Fibroblast of upper back skin (primary cell): ENCODE measurements around the gene DCLK3.
A peak's percentile ranks its signal among the peaks of the same experiment; 100 is the strongest.

Source experiments
- DNase-seq: peaks from one replicate; pipeline ENCODE4 v3.0.0-alpha.2; 2013

Gene DCLK3

GRCh38 chr3:36705015-36705414, 59.3 kb downstream of the DCLK3 start:
- DNase-seq = no peak

GRCh38 chr3:36704280-36704679, 60.1 kb downstream of the DCLK3 start:
- no peak for DNase-seq

DNA sequence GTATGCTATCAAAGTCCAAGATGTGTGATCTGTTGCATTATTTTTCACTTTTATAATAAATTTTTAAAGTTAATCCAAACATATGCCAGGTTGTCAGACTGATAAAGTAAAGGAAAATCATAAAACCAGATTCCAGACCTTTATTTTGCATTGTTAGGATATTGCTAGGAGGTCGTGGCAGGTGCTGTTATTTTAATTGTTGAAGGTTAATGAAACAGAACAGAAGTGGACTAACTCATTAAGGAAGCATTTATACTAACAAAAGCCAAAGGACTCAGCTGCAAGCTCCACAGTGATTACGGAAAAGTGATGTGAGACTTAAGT, 63.1 kb downstream of the DCLK3 start:
- no peak for DNase-seq

DNA sequence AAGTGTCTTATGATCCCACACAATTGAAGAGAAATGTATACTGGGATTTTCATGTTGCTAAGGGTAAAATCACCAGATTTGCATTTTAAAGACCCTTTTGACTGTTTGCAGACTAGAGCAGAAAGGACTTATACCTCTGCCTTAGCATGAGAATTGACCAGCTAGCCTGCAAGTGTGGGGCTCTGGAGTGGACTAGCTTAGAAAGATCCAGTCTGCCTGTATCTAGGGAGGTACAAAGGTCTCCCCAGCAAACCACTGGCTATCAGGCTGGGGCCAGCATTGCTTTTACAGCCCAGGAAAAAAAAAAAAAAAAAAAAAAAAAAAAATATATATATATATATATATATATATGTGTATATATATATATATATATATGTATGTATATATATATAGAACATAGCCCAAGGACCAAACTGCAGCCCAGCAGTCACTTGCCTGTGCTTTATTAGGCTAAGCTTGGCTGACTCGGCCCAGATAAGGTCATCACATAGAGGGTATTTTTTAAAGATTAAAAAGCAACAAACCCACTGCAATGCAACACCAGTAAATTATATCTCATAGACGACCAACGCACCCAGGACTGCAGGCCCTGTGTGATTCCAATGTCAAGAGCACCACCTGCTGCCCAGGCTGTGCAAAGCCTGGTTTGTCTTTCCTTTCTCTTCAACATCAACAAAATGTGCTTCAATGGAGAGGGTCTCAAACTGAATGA, 63.7 kb downstream of the DCLK3 start:
- peak; percentile 81 for DNase-seq

DNA sequence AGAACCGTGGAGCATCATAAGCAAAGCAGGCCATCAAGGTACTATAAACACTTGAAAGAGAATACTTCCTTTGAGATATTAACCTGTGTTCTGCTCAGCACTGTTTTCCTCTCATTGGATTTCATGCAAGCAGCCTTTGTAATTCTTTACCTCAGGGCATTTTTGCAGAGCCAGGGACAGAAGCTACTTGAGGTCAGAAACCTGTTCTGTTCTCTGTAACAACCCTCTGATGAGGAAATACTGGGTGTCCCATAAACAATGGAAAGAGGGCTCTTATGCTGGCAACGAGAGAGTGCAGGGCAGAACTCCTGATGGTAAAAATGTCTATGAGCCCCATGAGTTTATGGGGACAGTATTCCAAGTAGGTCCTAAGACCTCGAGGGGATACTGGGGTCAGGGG, 66.0 kb downstream of the DCLK3 start:
- no peak for DNase-seq

- DNase-seq = peak; percentile 36
Measured at GRCh38 chr3:36697229-36698001, 66.9 kb downstream of the DCLK3 start.

DNA sequence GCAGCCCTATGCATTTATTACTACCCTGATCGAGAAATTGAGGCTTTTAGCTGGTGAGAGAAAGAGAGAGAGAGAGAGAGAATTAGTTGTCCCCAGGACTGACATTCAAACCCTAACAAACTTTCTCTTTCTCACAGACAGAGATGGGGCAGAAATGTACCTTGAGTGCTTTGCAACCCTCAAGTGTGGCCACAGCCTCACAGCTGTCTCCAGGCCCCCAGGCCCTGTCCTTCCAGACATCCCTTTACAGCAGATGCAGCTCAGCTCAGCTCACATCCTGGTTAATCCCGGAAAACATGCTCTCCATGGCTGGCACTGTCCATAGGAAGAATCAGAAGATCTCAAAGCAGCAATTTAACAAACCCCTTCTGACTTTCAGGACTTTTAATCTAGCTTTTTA, 67.6 kb downstream of the DCLK3 start:
- DNase-seq = no peak

DNA sequence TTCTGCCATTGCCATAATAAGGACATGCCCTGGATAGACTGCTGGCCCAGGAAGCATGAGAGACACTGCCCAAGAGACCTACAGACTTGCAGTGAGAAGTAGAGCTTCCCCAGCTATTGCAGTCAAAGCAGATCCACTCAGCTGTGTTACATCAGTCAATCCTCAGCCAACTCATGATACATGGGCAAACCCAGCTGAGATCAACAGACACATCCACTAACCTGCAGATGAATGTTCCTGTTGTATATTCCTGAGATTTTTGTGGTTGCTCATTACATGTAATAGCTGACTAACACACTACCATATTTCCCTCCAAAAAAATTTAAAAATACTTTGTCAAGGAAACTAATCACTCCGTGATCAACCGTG, 68.6 kb downstream of the DCLK3 start:
- peak; percentile 98 for DNase-seq

- DNase-seq = no peak
Measured at GRCh38 chr3:36695113-36695768, 69.1 kb downstream of the DCLK3 start.

DNA sequence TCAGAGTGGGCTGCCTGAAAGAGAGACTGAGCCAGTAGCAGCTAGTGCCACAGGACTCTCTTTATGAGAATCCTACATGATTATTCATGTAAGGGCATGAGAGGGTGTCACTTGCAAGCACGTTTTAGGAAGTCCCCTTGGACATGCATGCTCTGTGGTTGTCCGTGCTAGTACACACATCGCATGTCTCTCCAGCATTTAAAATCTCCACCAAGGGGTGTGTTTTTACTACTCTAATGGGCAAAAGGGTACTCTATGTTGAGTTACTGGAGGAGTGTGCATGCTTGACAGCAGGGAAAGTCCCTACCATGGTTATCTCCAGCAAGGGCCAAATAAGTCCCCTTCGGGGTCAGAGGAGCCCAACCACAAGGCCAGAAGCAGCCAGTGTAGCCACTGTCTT, 70.7 kb downstream of the DCLK3 start:
- DNase-seq = no peak

DNA sequence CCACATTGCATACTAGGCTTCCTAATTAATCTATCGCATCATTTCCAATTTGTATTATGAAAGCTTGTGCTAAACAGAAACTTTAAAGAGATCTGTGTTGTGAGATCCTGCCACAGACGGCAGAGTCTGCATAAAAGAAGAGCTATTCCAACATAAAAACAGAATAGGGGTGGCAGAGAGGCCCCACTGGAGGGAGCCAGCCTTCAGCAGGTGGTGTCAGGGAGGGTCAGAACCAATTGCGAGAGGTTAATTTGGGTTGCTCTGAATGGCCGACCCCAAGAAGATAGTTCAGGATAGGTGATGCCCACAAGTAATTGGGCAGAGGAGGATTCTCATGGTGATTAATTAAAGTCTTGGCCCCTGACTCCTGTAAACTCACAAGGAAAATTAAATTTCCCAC, 74.8 kb downstream of the DCLK3 start:
- DNase-seq = no peak

- no peak for DNase-seq
Measured at GRCh38 chr3:36688815-36689214, 75.5 kb downstream of the DCLK3 start.

DNA sequence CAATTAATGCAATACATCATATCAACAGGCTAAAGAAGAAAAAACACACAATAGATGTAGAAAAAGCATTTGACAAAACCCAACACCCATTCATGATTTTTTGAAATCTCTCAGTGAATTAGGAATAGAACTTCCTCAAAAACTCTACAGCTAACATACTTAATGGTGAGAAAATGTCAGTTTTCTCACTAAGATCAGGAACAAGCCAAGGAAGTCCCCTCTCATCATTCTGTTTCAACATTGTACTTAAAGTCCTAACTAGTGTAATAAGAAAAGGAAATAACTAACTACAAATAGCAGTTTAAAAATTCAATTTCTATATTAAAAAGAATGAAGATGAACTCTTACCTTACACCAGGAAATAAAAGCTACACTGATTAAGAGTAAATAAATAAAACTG, 77.8 kb downstream of the DCLK3 start:
- DNase-seq = no peak

DNA sequence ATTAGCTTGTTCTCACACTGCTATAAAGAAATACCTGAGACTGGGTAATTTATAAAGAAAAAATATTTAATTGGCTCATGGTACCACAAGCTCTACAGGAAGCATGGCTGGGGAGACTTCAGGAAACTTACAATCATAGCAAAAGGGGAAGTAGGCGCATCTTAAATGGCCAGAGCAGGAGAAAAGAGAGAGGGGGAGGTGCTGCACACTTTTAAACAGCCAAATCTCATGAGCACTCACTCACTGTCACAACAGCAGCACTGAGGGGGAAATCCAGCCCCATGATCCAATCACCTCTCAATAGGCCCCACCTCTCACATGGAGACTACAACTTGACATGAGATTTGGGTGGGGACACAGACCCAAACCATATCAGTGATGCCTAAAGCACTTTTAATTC, 82.5 kb downstream of the DCLK3 start:
- no peak for DNase-seq

GRCh38 chr3:36680952-36681351, 83.4 kb downstream of the DCLK3 start:
- DNase-seq = no peak

GRCh38 chr3:36679384-36680200, 84.8 kb downstream of the DCLK3 start:
- peak; percentile 93 for DNase-seq

- DNase-seq = peak; percentile 81
Measured at GRCh38 chr3:36678216-36679013, 85.9 kb downstream of the DCLK3 start.

GRCh38 chr3:36677331-36678007, 86.9 kb downstream of the DCLK3 start:
- DNase-seq = peak; percentile 99

DNA sequence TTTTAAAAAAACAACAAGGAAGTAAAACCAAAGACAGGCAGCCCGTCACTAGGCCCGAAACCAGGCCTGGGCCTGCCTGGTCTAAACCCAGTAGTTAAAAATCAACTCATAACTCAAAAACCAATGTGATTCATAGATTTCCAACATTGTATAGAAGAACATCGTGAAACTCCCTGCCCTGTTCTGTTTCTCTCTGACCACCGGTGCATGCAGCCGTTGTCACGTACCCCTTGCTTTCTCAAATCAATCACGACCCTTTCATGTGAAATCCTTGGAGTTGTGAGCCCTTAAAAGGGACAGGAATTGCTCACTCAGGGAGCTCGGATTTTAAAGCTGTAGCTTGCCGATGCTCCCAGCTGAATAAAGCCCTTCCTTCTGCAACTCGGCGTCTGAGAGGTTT, 89.5 kb downstream of the DCLK3 start:
- no peak for DNase-seq

- no peak for DNase-seq
Measured at GRCh38 chr3:36669764-36670163, 94.6 kb downstream of the DCLK3 start.

DNA sequence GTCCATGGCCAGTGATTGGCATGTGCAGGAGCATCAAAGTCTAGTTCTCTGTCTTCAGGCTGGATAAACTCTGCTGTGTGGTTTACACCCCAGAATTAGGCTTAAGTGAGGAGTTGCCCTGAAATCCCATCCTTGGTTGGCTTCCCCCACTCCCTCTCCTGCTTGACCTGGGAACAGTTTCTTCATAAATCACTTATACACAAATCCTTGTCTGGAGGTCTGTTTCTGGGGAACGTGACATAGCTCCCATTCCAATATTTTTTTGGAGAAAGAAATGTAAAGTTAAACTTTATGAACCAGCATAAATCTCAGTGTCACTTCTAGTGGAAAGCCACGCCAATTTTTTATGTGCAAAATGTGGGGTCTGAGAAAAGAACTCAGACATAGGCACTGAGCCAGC, 98.2 kb downstream of the DCLK3 start:
- DNase-seq = peak; percentile 68
